NB4 (cell line): ENCODE results near the gene SASH1.

Source experiments
- CTCF ChIP-seq: IDR thresholded peaks from one replicate; pipeline ENCODE4 v1.5.1; 2012; ENCODE audit warnings: low read depth, low read length
- MAX ChIP-seq: IDR thresholded peaks from 2 replicates; pipeline ENCODE4 v1.6.1; 2011; ENCODE audit warnings: low read depth, low read length
- POLR2A ChIP-seq: IDR thresholded peaks from 2 replicates; pipeline ENCODE4 v1.6.1; 2011; ENCODE audit warnings: mild to moderate bottlenecking; ENCODE audit not compliant: insufficient read length; ENCODE audit errors: extremely low read depth

- TF ChIP-seq CTCF (no peak), POLR2A (no peak), MAX (no peak)
These were observed 204.5 kb downstream of the SASH1 start for GRCh38 chr6:148547110-148547509.
